ENCODE results near the gene IFI44. TPM values are rescaled to one million over a fixed set of nuclear protein-coding genes. Genes with fewer than 3 reads are reported as not detected.
A peak's percentile ranks its signal among the peaks of the same experiment; 100 is the strongest.

IFI44 gene
- polyA plus RNA-seq, 1 donor (not counting 4 experiments of a cell fraction or from before 2014, with no cell fraction given), result 97.0 TPM

DNA sequence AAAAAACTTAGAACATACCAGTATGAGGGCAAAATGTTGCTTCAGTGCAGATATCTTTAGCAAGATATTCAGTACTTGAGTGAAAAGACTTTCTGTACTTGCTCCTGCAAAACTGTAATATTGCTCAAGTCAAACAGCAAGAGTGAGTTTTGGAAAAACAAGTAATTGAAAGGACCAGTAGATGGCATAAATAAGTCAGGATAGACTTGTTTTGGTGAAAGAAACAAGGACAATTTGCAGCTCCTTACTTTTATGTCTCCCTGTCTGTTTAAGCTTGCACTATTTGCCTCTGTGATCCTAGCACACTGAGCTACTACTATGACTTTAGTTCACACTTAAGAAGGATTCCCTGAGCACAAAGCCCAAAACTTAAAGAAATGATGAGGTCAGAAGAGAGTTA lies 39.1 kb downstream of the IFI44 start:
- Histone ChIP-seq H3K4me2 (ENCODE audit: control insufficient read depth, extremely low read depth, insufficient read depth, low read depth, low read length) (no peak overlapping the region), H3K27ac (ENCODE audit: control insufficient read depth, insufficient read depth, low read length) (no peak overlapping the region), H3K36me3 (ENCODE audit: control insufficient read depth in 2 of 2, extremely low read depth in 1 of 2, insufficient read depth in 2 of 2, low read length in 2 of 2) (no peaks in the 10 kb centered on the region), H3K4me1 (ENCODE audit: control insufficient read depth, extremely low read depth, insufficient read depth, low read length) (peaks cover 4% of the 10 kb centered on the region), H3K4me3 (ENCODE audit: control insufficient read depth in 2 of 3, extremely low read depth in 1 of 3, insufficient read depth in 2 of 3, low read depth in 1 of 3, low read length in 3 of 3) (no peak overlapping the region), H3K27me3 (ENCODE audit: control insufficient read depth, extremely low read depth, insufficient read depth, low read length) (no peaks in the 10 kb centered on the region), H2AFZ (ENCODE audit: control insufficient read depth, low read length) (no peak overlapping the region), H3K9me1 (ENCODE audit: control insufficient read depth, extremely low read depth, insufficient read depth, low read length) (no peaks in the 10 kb centered on the region), H3K9ac (ENCODE audit: control insufficient read depth, extremely low read depth, insufficient read depth, low read length) (no peak overlapping the region), H4K20me1 (ENCODE audit: control insufficient read depth, extremely low read depth, insufficient read depth, low read length) (no peaks in the 10 kb centered on the region), H3K9me3 (ENCODE audit: control insufficient read depth, low read depth, low read length) (no peaks in the 10 kb centered on the region), H3K79me2 (ENCODE audit: control insufficient read depth, insufficient read depth, low read length) (no peaks in the 10 kb centered on the region)
- TF ChIP-seq CTCF (optimal IDR thresholded peaks at IDR 0.05 in 1 of 3, IDR thresholded peaks at IDR 0.05 in 1 of 3, conservative IDR thresholded peaks at IDR 0.05 in 1 of 3; ENCODE audit: extremely low read depth in 1 of 3, insufficient read depth in 2 of 3, low read length in 3 of 3) (peak in 1 of 3 experiments; percentile 21), EZH2 (IDR thresholded peaks at IDR 0.05; ENCODE audit: low read length) (no peak)
- FAIRE-seq (peak; percentile 20), DNase-seq (ENCODE audit: low read depth, low spot score) (no peak)
- dilution Hi-C loops (cut with MboI; ENCODE audit: extremely low pct_ligation_motif_present, low sequenced_read_pairs), result no loop called here

DNA sequence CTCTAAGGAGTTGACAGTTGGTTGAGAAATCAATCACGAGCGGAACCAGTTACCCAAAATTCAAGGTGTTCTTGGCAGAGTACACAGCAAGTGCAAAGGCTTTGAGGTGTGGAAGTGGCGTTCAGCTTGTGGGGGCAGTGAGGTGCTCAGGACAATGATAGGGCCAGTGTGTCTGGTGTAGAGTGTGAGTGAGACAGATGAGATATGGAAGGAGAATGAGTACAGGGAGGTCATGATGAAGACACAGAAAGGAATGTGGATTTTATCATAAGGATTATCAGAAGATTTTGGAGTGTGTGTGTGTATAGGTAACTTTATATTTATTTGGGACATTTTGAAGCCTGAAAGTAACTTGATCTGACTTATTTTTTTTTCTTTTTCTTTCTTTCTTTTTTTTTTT lies 40.9 kb downstream of the IFI44 start:
- dilution Hi-C loops (cut with MboI; ENCODE audit: extremely low pct_ligation_motif_present, low sequenced_read_pairs), result no loop called here
- H3K9me3 ChIP-seq (ENCODE audit: control insufficient read depth, low read depth, low read length), result no peaks in the 10 kb centered on the region
- DNase-seq (ENCODE audit: low read depth, low spot score), result no peak
- H4K20me1 ChIP-seq (ENCODE audit: control insufficient read depth, extremely low read depth, insufficient read depth, low read length), result no peaks in the 10 kb centered on the region
- no peaks in the 10 kb centered on the region for H3K9me1 ChIP-seq (ENCODE audit: control insufficient read depth, extremely low read depth, insufficient read depth, low read length)
- no peaks in the 10 kb centered on the region for H3K36me3 ChIP-seq (ENCODE audit: control insufficient read depth in 2 of 2, extremely low read depth in 1 of 2, insufficient read depth in 2 of 2, low read length in 2 of 2)
- no peak overlapping the region for H3K4me3 ChIP-seq (ENCODE audit: control insufficient read depth in 2 of 3, extremely low read depth in 1 of 3, insufficient read depth in 2 of 3, low read depth in 1 of 3, low read length in 3 of 3)
- no peak overlapping the region for H3K27ac ChIP-seq (ENCODE audit: control insufficient read depth, insufficient read depth, low read length)
- no peak overlapping the region for H3K4me2 ChIP-seq (ENCODE audit: control insufficient read depth, extremely low read depth, insufficient read depth, low read depth, low read length)
- H3K4me1 ChIP-seq (ENCODE audit: control insufficient read depth, extremely low read depth, insufficient read depth, low read length), result peaks cover 4% of the 10 kb centered on the region
- FAIRE-seq, result no peak
- H3K27me3 ChIP-seq (ENCODE audit: control insufficient read depth, extremely low read depth, insufficient read depth, low read length), result no peaks in the 10 kb centered on the region
- H3K79me2 ChIP-seq (ENCODE audit: control insufficient read depth, insufficient read depth, low read length), result no peaks in the 10 kb centered on the region
- H2AFZ ChIP-seq (ENCODE audit: control insufficient read depth, low read length), result no peak overlapping the region
- no peak overlapping the region for H3K9ac ChIP-seq (ENCODE audit: control insufficient read depth, extremely low read depth, insufficient read depth, low read length)
- TF ChIP-seq EZH2 (IDR thresholded peaks at IDR 0.05; ENCODE audit: low read length), result no peak
- no peak for TF ChIP-seq CTCF (optimal IDR thresholded peaks at IDR 0.05 in 1 of 3, IDR thresholded peaks at IDR 0.05 in 1 of 3, conservative IDR thresholded peaks at IDR 0.05 in 1 of 3; ENCODE audit: extremely low read depth in 1 of 3, insufficient read depth in 2 of 3, low read length in 3 of 3)

Data from keratinocyte (primary cell).